Adrenal gland (tissue), 12 donors: ENCODE results near the gene COL2A1. TPM values are rescaled to one million over a fixed set of nuclear protein-coding genes. Genes with fewer than 3 reads are reported as not detected.
"Not testable (repeated sequence)": the region's sequence is repeated elsewhere in the genome, so short reads cannot be mapped to it uniquely, and the experiment has no call there.

Source experiments
- DNase-seq, 7 donors: peaks; one replicate each; pipeline ENCODE4 v3.0.0-alpha.2; 2019 to 2020
- H3K27ac ChIP-seq, 5 donors: fragments of 200-600 bp; sonication (generic) in 4 of 5; 1 replicate in 3 of 5; 2 replicates in 2 of 5; pipeline versions ENCODE4 v1.5.1 to v1.8.0; 2016 to 2020; ENCODE audit warnings: mild to moderate bottlenecking in 1 of 5
- H3K27me3 ChIP-seq: fragments of 200-600 bp; 2 replicates; pipeline ENCODE4 v1.8.0; 2021
- H3K36me3 ChIP-seq, 2 donors: fragments of 200-600 bp; replicated peaks in 1 of 2; 1 replicate in 1 of 2; 2 replicates in 1 of 2; pipeline versions ENCODE4 v1.5.1 to v1.8.0; 2018 to 2022
- H3K4me1 ChIP-seq, 2 donors: fragments of 200-600 bp; replicated peaks in 1 of 2; 1 replicate in 1 of 2; 2 replicates in 1 of 2; pipeline versions ENCODE4 v1.5.1 to v1.8.0; 2018 to 2021
- H3K4me3 ChIP-seq, 4 donors: fragments of 200-600 bp; sonication (generic) in 3 of 4; one replicate each; pipeline ENCODE4 v1.5.1; 2016 to 2018
- H3K9me3 ChIP-seq, 3 donors: fragments of 200-600 bp; sonication (generic) in 1 of 3; replicated peaks in 1 of 3; 1 replicate in 2 of 3; 2 replicates in 1 of 3; pipeline versions ENCODE4 v1.5.1 to v1.8.0; 2016 to 2021
- POLR2A ChIP-seq, 2 donors: fragments of 450-650 bp; IDR thresholded peaks; one replicate each; pipeline ENCODE4 v1.6.1; 2017; ENCODE audit warnings: antibody characterized with exemption in 2 of 2, mild to moderate bottlenecking in 2 of 2, moderate library complexity in 1 of 2
- WGBS, 4 donors: extraction: QIAGEN DNeasy Blood & Tissue Kit in 2 of 4; methylation state at CpG; one replicate each; pipeline versions ENCODE4 v1.1.5 to v1.1.7; 2013 to 2017; 5-methylcytosine and 5-hydroxymethylcytosine counted together
- intact Hi-C, 2 donors: fragments of 100-400 bp; cut with DNase I; formaldehyde crosslinking; loops; one replicate each; pipeline versions ENCODE4 v1.14.1 to v1.15.0; 2022 to 2023
- polyA plus RNA-seq, 3 donors: library from polyadenylated mRNA; stranded (reverse); fragments of 200-250 nt in 2 of 3; fragments of 350-450 nt in 1 of 3; fragmentation: Illumina TruSeq in 1 of 3; extraction: RNeasy Lipid Tissue Mini Kit (QIAGEN cat#74804) in 1 of 3; gene quantifications; one replicate each; pipeline ENCODE4 v1.2.3, GENCODE V29; 2013 to 2014
- total RNA-seq, 9 donors: library from RNA; depleted of rRNA in 4 of 9; stranded (reverse); fragments of >200 nt in 4 of 9; fragments of 120-200 nt in 1 of 9; fragmentation: NEBNext Ultra II Directional in 1 of 9; extraction: Animal tissue kit (Norgen Biotek cat#: 25700) in 1 of 9; gene quantifications; one replicate each; pipeline versions ENCODE4 v1.1.0 to v1.2.4, GENCODE V29; 2013 to 2023
- TF ChIP-seq, protein P1 (sequence below), 6 experiments: fragments of 450-650 bp in 4 of 6; fragments of 200-600 bp in 2 of 6; sonication (generic) in 1 of 6; IDR thresholded peaks; 1 replicate in 5 of 6; 2 replicates in 1 of 6; pipeline versions ENCODE4 v1.5.1 to v1.8.0; 2016 to 2021; ENCODE audit warnings: antibody characterized with exemption in 6 of 6, mild to moderate bottlenecking in 2 of 6, moderate library complexity in 1 of 6
- donor health status: healthy with polysubstance abuse.
- donor health status: Bipolar disorder and iron deficiency.
- donor health status: DM: yes; HTN: yes; CAD: no.
- donor health status: DM: no; HTN: no; CAD: no.
- donor health status: DM: no; HTN: no; CAD: no.
- donor health status: DM: yes; HTN: yes; CAD: no.

The COL2A1 gene
- total and polyA plus RNA-seq, 12 donors: 0.07 to 18.2 (median 0.25) TPM; not detected in 3

DNA sequence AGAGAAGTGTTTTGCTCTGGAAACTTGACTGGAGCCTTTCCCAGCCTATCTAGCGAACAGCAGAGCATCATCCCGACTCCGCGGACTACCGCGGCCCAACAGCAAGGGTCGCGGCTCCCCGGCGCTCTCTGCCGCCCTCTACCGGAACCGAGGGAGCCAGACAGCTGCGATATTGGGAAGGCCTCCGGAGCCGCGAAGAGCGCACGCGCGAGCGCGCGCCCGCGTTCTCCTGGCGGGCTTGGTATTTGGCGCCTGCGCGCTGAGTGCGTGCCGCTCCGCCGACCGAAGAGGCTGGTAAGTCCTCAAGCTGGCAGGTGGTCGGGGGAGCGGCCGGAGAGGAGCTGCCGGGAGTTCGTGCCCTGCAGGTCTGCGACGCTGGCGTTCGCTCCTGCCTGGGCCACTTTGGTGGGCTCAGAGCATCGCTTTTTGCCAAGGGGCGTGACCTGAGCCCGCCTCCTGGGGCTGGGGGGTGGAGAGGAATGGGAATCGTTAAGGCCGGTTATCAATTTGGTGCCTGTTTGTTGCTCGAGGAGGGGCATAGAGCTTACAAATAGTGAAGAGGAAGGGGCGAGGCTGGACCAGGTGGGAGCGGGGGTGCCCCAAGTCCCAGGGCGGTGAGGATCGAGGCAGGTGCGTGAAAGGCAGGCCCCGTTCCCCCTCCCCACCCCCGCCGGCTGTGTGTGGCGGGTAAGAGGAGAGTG is 40.8 kb downstream of the COL2A1 start, which contains the start of gene TMEM106C:
TMEM106C (plus strand) TSS at position 257 of the 701 bp plus-strand sequence. CDS start 641 bp downstream, outside the sequence.
- no peaks in the 10 kb centered on the region for H3K27me3 ChIP-seq
- H3K4me3 ChIP-seq: peak within 1 kb of the TSS; percentile 39 to 100 (median 75)
- WGBS, 4 donors: 0 to 2% (median 1%) methylated on average over 29 to 59 of the region's 59 CpGs
- intact Hi-C loops: no loop called here
- peaks cover 0 to 15% of the 10 kb centered on the region in 2 donors for H3K4me1 ChIP-seq
- H3K27ac ChIP-seq: peak within 1 kb of the TSS in 2 of 5 donors; percentile 32 to 48
- peak in 1 of 2 donors; percentile 42 for TF ChIP-seq POLR2A (IDR thresholded peaks at IDR 0.05)
- TF ChIP-seq, protein P1, sequence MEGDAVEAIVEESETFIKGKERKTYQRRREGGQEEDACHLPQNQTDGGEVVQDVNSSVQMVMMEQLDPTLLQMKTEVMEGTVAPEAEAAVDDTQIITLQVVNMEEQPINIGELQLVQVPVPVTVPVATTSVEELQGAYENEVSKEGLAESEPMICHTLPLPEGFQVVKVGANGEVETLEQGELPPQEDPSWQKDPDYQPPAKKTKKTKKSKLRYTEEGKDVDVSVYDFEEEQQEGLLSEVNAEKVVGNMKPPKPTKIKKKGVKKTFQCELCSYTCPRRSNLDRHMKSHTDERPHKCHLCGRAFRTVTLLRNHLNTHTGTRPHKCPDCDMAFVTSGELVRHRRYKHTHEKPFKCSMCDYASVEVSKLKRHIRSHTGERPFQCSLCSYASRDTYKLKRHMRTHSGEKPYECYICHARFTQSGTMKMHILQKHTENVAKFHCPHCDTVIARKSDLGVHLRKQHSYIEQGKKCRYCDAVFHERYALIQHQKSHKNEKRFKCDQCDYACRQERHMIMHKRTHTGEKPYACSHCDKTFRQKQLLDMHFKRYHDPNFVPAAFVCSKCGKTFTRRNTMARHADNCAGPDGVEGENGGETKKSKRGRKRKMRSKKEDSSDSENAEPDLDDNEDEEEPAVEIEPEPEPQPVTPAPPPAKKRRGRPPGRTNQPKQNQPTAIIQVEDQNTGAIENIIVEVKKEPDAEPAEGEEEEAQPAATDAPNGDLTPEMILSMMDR (IDR thresholded peaks at IDR 0.05): peak; percentile 84 to 99 (median 94)
- no peaks in the 10 kb centered on the region for H3K9me3 ChIP-seq
- H3K36me3 ChIP-seq: no peaks in the 10 kb centered on the region
- DNase-seq: peak; percentile 88 to 93 (median 91)

DNA sequence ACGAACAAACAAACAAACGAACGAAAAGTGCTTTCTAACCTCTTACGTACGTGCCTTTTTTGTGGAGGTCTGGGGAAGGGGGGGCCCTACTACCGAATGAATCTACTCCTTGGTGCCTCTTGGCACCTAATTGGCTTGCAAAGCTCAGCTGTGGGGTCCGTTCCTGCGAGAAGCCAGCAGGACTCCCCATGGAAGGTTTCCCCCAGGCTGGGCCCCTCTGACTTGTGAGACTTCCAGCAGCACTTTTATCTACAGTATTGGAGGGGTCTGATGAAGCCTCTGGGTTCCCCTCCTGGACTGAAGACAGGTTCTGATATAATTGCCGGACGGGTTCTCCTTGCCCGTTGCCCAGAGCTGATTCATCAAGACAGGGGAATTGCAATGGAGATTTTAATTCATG is 42.1 kb downstream of the COL2A1 start:
- no peak overlapping the region for H3K4me3 ChIP-seq
- H3K9me3 ChIP-seq: no peaks in the 10 kb centered on the region
- TF ChIP-seq, protein P1 (IDR thresholded peaks at IDR 0.05): no peak
- TF ChIP-seq POLR2A (IDR thresholded peaks at IDR 0.05): no peak
- H3K27me3 ChIP-seq: no peaks in the 10 kb centered on the region
- peaks cover 0 to 15% of the 10 kb centered on the region in 2 donors for H3K4me1 ChIP-seq
- no peak for DNase-seq
- H3K27ac ChIP-seq: no peak overlapping the region
- intact Hi-C loops: no loop called here
- no peaks in the 10 kb centered on the region for H3K36me3 ChIP-seq
- 85 to 87% (median 87%) methylated on average over 11 of the region's 11 CpGs for whole genome bisulfite sequencing, 4 donors

DNA sequence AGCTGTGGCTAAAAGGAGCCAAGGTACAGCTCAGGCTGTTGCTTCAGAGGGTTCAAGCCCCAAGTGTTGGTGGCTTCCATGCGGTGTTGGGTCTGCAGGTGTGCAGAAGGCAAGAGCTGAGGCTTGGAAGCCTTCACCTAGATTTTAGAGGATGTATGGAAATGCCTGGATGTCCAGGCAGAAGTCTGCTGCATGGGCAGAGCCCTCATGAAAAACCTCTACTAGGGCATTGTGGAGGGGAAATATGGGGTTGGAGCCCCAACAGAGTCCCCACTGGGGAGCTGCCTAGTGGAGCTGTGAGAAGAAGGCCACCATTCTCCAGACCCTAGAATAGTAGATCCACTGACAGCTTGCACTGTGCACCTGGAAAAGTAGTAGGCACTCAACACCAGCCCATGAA is 46.6 kb downstream of the COL2A1 start:
- H3K4me1 ChIP-seq, H3K9me3 ChIP-seq, H3K27ac ChIP-seq, DNase-seq, H3K27me3 ChIP-seq, H3K4me3 ChIP-seq, intact Hi-C loops, H3K36me3 ChIP-seq: not testable (repeated sequence)
- 85 to 89% (median 86%) methylated on average over 1 of the region's 1 CpG; no CpG with 5 or more reads in 1 of the 4 donors for WGBS, 4 donors

DNA sequence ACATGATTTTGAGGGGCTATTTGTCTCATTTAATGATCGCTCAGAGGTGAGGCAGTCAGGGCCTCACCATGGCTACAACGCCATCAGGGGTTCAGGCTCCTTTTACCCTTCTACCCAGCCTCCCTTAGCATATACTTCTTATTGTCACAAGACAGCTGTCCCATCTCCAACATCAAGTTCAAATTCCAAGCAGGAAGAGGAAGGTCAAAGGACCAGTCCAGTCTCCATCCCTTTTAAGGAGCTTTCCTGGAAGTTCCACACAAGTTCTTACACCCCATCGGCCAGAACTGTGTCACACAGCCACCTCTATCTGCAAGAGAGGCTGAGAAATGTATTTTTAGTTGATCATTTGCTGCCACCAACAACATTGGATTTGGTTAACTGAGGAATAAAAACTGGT is 49.2 kb downstream of the COL2A1 start:
- Histone ChIP-seq H3K27me3 (no peaks in the 10 kb centered on the region), H3K4me3 (no peak overlapping the region), H3K36me3 (no peaks in the 10 kb centered on the region), H3K27ac (no peak overlapping the region), H3K9me3 (no peaks in the 10 kb centered on the region), H3K4me1 (no peaks in the 10 kb centered on the region)
- no peak for TF ChIP-seq POLR2A (IDR thresholded peaks at IDR 0.05)
- no peak for DNase-seq
- intact Hi-C loops: no loop called here
- 70 to 81% (median 76%) methylated on average over 3 of the region's 3 CpGs for WGBS, 4 donors

DNA sequence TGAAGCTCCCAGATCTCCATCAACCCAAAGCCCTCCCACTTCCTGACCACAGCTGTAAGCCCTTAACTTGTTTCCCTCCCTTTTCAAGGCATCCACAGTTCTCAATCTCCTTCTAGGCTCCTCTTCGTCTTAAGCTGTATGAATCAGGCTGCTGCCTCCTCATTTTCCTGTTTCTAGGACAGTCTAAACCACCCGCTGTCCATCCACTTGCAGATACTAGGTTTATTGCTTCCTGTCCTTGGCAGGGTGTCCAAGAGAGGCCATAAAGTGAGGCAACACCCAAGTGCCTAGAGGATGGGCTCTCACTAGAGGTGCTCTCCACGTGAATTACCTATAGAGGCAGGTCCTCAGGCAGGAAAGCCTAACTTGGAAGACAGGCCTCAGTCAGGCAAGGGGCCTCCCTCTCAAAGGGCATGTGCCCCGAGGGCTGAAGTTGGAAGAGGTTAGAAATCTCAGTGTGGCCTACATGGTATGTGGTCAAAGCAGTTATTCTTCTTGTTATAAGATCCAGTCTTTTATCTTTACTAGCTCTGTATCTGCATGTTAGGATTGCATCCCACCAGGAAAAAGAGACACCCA is 49.7 kb downstream of the COL2A1 start:
- no peak for TF ChIP-seq POLR2A (IDR thresholded peaks at IDR 0.05)
- TF ChIP-seq, protein P1 (IDR thresholded peaks at IDR 0.05): no peak
- Histone ChIP-seq H3K27me3 (no peaks in the 10 kb centered on the region), H3K4me3 (no peak overlapping the region), H3K4me1 (no peaks in the 10 kb centered on the region), H3K36me3 (no peaks in the 10 kb centered on the region), H3K9me3 (no peaks in the 10 kb centered on the region), H3K27ac (no peak overlapping the region)
- no peak for DNase-seq
- 63 to 80% (median 77%) methylated on average over 3 to 4 of the region's 4 CpGs for WGBS, 4 donors
- intact Hi-C loops: loop anchor here in 1 of 2 donors (5.0 kb wide), 2 partner anchors 47 to 92 kb away; no protein-coding TSS in a partner anchor
